Fibroblast of skin of scalp (primary cell): ENCODE results near the gene PPP1R2C. TPM values are rescaled to one million over a fixed set of nuclear protein-coding genes. Genes with fewer than 3 reads are reported as not detected.

Experiments used
- DNase-seq: peaks from one replicate; pipeline ENCODE4 v3.0.0-alpha.2; 2013
- polyA plus RNA-seq, 2 experiments: library from polyadenylated mRNA; unstranded; fragments of 120-200 nt; gene quantifications; one replicate each; pipeline ENCODE4 v1.2.1, GENCODE V29; 2013; ENCODE audit not compliant: insufficient read length in 2 of 2

The PPP1R2C gene
- not detected for polyA plus RNA-seq (2013, experiment 1 of 2; ENCODE audit: insufficient read length)
- polyA plus RNA-seq (2013, experiment 2 of 2; ENCODE audit: insufficient read length) = not detected

- DNase-seq = no peak
Measured at GRCh38 chrX:42778096-42778495, at the start of gene PPP1R2C. Gene PPP1R2C, minus strand, starts transcription at chrX:42778163. Its CDS starts 84 bp downstream, at chrX:42778079.

DNA sequence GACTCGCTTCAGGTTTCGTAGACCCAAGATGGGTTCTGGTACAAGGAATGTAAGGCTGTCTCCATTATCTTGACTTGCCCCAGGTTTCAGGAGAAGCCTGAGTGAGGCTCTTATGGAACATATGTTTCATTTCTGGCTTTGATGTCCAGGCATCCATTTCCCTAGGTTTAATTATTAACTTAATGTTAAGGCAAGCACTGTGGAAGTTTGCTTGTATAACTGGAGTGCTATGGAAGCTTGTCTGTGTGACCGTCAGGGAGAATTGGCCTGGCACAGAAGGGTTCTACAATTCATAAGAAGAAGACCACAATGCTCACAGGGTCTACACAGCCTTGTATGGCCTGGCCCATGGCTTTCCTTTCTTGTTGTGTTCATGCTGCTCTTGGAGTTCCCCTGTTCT is 47.2 kb upstream of the PPP1R2C start:
- no peak for DNase-seq

DNA sequence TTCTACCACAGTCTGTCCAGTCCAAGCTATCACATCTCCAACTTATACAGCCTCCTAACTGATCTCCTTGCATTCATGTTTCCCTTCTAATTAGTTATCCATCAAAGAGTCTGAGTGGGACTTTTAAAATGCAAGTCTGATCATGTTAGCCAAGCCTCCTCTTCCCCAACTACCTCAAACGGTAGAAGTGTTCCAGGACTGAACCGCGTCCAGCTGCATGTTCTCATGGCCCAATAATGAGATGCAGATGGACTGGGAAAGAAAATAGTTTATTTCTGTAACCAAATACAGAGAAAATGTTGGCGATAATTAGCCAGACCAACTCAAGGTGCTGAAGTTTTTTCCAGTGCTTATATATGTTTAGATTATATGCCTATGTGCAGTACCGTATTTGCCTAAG is 46.6 kb upstream of the PPP1R2C start:
- no peak for DNase-seq

DNA sequence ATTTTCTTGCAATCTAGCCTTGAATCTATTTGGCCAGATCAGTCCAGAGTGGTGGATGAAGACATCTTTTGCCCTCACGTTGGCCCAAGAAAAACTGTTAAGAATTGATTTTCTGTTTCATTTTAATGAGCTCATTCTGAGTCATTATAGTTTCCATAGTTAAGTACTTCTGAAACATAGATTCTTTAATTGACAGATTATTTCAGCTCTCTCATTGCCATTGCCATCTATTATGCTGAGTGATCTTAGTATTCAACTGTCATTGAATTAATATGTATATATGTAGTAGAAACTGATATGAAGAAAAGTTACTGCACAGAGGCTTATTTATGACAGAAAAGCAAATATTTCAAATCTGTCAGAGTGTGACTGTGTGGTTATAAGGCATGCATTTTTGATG is 45.5 kb upstream of the PPP1R2C start:
- DNase-seq = no peak

GRCh38 chrX:42821803-42822443 is 44.0 kb upstream of the PPP1R2C start:
- no peak for DNase-seq

GRCh38 chrX:42818151-42818921 is 40.4 kb upstream of the PPP1R2C start:
- no peak for DNase-seq

DNA sequence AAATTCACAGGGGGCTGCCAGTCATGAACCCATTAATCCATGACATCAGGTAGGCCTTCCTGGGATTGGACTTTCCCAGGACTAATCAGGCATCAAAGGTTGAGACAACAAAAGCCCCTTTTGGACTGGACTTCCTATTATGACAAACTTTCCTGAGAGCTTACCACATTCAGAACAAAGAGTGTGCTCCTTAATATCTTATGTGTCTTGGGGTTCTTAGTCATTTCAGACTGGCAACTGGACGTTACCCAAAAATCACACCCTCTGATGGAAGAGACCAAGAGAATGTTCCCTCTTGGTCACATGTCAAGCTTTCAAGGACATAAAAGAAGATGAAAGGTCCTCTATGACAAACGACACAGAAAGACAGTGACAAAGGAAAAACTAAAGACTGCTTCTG is 31.6 kb upstream of the PPP1R2C start:
- DNase-seq = no peak

DNA sequence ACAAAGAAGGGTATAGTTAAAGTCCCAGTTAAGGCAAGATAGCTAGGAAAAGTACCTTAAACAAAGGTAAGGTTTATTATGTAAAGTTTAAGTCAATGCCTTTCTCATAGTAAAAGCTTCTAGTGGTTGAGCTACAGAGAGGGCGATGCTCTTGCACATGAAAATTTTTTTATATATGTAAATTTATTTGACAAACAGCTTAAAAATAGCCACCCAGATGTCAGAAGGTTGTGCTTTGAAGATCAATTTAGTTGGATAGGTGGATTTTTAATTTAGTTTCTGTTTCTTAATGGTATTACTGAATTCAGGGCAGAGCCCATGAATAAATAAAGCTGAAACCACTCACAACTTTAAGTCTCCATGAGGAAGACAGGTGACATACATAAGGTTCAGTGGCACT is 29.4 kb upstream of the PPP1R2C start:
- no peak for DNase-seq

GRCh38 chrX:42804524-42804923 is 26.6 kb upstream of the PPP1R2C start:
- no peak for DNase-seq

GRCh38 chrX:42803320-42803719 is 25.4 kb upstream of the PPP1R2C start:
- DNase-seq = peak; percentile 60

DNA sequence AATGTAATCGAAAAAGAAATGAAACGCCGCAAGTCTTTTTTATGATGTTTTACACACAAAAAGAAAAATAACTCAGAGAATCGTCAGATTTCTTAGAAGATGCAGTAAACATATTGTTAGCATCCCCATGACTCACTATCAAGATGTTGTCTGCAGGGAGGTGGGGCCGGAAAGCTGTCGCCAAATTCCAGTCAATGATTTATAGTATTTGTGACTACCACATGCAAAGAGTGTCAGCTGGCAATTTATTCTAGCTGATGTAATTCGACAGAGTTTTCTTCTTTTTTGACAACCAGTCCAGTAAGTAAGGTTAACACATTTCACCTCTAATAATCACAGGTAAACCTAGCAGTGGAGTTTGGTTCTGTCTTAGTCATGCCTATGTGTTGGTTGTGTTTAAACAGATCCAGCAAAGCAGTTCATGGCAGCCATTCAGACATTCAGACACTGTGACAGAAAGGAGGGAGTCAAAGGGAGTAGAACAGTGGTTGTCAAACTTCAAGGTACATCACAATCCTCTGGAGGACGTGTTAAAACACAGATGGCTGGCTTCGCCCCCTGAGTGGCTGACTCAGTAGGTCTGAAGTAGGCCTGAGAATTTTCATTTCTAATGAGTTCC is 19.8 kb upstream of the PPP1R2C start:
- DNase-seq = peak; percentile 56

- no peak for DNase-seq
Measured at GRCh38 chrX:42783451-42783850, 5.5 kb upstream of the PPP1R2C start.

DNA sequence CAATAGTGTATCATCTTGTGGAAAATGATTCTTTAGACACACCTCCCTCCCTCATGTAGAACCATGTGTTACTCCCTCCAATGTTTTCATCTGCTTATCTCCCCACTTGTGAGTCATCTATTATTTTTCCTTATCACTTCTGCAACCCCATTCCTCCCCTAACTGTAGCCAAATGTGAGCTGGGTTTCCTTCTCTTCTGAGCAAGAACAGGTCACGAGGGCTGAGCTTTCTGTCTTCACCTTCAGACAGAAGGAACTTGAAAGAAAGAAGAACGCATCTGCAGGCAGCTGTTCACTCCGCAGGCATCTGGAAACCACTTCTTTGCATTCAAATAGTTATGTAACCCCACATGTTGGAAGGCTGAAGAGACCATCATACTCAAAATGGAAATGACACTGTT is 1.8 kb downstream of the PPP1R2C start:
- DNase-seq = no peak

DNA sequence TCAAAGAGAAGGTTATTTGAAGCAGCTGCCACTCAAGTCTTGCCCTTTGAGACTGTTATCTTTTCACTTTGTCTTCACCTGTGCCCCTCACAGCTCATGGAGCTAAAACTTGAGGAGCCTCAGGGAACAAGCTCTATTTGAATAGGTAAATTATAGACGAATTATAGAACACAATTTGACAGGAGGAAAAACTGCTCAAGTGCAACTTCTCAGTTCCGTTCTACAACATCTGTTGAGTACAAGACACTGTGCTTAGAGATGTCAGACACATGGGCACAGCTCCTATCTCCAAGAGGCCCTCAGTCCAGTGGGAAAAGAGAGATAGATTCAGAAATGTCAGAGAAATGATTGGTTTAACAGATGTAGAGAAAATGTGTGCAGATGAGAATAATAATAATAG is 5.1 kb downstream of the PPP1R2C start:
- no peak for DNase-seq

DNA sequence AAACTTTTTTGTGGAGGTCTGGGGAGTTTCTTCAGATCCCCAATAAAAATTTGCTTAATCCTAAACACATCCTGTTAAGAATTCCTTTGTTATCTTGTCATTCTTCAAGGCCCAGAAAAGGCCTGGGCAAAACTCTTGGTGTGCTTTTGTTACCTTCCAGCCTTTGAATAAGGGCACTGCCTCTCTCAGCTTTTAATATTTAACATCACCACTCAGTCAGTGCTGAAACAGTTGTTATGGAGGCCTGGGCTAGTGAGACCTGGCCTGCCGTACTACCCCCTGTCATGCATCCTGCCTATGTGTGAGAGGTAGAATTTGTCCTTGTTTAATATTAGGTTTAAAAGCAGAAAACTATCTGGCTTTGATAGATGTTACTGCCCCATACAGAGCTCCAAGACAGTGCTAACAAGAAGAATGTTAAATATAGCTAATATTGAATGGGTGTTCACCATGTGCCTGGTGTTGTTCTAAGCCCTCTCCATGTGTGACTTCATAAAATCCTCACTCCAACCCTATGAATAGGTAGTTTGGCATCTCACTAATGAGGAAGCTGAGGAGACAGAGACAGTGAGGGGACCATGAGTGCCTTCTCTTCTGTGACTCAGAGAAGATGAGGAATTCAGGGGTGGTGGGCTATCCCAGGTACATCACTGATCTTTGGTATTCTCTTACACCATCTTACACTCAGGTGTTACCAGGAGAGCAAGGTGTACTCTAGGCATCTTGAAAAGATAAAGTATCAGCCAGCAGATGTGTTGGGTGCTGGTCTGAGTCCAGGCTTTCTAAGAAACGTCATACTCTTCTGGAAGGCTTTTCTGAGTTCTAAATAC is 6.2 kb downstream of the PPP1R2C start:
- peak; percentile 45 for DNase-seq

- DNase-seq = no peak
Measured at GRCh38 chrX:42770566-42770965, 7.4 kb downstream of the PPP1R2C start.

- DNase-seq = no peak
Measured at GRCh38 chrX:42759881-42760280, 18.1 kb downstream of the PPP1R2C start.

- peak; percentile 76 for DNase-seq
Measured at GRCh38 chrX:42755815-42756214, 22.1 kb downstream of the PPP1R2C start.

DNA sequence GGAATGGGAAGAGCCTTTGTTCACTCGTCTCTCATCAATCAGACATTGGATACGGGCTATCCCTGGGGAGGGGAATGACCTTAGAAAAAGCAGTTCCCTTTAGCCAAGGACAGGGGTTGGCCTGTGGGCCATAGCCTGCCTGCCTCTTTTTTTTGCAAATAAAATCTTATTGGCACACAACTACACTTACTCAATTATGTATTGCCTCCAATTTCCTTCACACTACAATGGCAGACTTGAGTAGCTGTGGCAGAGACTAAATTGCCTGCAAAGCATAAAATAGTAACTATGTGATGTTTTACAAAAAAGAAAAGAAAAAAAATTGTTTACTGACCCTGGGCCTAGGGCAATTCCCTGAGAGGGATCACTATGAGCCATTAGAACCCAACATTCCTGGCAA is 23.4 kb downstream of the PPP1R2C start:
- DNase-seq = no peak

GRCh38 chrX:42754115-42754514 is 23.8 kb downstream of the PPP1R2C start:
- DNase-seq = no peak

GRCh38 chrX:42752730-42753129 is 25.2 kb downstream of the PPP1R2C start:
- no peak for DNase-seq

DNA sequence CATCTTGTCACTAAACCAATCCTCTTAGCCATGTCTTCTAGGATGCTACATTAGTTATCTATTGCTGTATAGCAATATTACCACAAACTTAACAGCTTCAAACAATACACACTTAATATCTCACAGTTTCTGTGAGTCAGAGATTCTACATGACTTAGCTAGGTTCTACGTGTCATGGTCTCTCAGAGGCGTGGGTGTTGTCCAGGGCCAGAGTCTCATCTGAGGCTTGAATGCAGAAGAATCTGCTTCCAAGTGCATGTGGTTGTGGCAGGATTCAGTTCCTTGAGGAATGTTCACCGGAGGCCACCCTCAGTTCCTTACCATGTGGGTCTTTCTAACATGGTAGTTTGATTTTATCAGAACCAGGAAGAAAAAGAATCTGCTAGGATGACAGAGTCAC is 26.4 kb downstream of the PPP1R2C start:
- no peak for DNase-seq
